HEK293 (cell line): ENCODE data around the gene HLX.

Experiments
- CTCF ChIP-seq: fragments of 450-650 bp; formaldehyde crosslinking; IDR thresholded peaks from 2 replicates; pipeline ENCODE4 v1.5.1; 2016; ENCODE audit warnings: missing biosample characterization, missing genetic modification characterization
- ZBTB6 ChIP-seq: fragments of 450-650 bp; formaldehyde crosslinking; IDR thresholded peaks from 2 replicates; pipeline ENCODE4 v1.5.1; 2017; ENCODE audit warnings: missing biosample characterization, missing genetic modification characterization
- ZNF311 ChIP-seq: fragments of 450-650 bp; formaldehyde crosslinking; IDR thresholded peaks from 2 replicates; pipeline ENCODE4 v1.5.1; 2017; ENCODE audit warnings: missing biosample characterization, missing genetic modification characterization, borderline replicate concordance
- ZNF585B ChIP-seq: fragments of 450-650 bp; formaldehyde crosslinking; IDR thresholded peaks from 2 replicates; pipeline ENCODE4 v1.5.1; 2016; ENCODE audit warnings: missing biosample characterization, missing genetic modification characterization
- ZNF837 ChIP-seq: fragments of 450-650 bp; formaldehyde crosslinking; IDR thresholded peaks from 2 replicates; pipeline ENCODE4 v1.5.1; 2016; ENCODE audit warnings: missing biosample characterization, missing genetic modification characterization

GRCh38 chr1:220918285-220918951 lies 39.2 kb downstream of the HLX start:
- no peak for TF ChIP-seq CTCF (tag by site-specific recombination)
- no peak for TF ChIP-seq ZNF585B (tag by site-specific recombination)
- TF ChIP-seq ZNF837 (tag by site-specific recombination) = no peak
- no peak for TF ChIP-seq ZNF311 (tag by site-specific recombination)
- TF ChIP-seq ZBTB6 (tag by site-specific recombination) = peak; percentile 92
